HG03342 (cell line): ENCODE results near the gene C4orf50.
"Not testable (repeated sequence)": the region's sequence is repeated elsewhere in the genome, so short reads cannot be mapped to it uniquely, and the experiment has no call there.

Source experiments
- ATAC-seq: cut with Tn5 transposase; IDR thresholded peaks from one replicate; pipeline ENCODE4 v1.9.1; 2021; ENCODE audit warnings: mild to moderate bottlenecking, moderate library complexity; ENCODE audit not compliant: unreplicated experiment

Gene C4orf50

GRCh38 chr4:5995901-5996623 lies 22.2 kb downstream of the C4orf50 start:
- ATAC-seq: peak; percentile 37

GRCh38 chr4:5993876-5994811 lies 24.1 kb downstream of the C4orf50 start:
- no peak for ATAC-seq

DNA sequence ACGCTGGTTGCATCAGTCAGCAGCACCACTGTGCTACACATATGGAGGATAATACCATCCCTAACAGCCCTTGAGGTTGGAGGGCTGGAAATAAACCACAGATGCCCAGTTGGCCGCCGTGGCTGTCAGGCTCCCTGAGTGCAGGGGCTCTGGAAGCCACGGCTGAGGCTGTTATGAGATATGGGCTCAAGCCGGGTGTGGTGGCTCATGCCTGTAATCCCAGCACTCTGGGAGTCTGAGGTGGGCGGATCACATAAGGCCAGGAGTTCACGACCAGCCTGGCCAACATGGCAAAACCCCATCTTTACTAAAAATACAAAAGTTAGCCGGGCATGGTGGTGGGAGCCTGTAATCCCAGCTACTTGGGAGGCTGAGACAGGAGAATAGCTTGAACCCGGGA lies 24.9 kb downstream of the C4orf50 start:
- ATAC-seq: not testable (repeated sequence)

- no peak for ATAC-seq
Observed at GRCh38 chr4:5992828-5993321, 25.4 kb downstream of the C4orf50 start.

GRCh38 chr4:5992171-5992827 lies 25.9 kb downstream of the C4orf50 start:
- no peak for ATAC-seq

GRCh38 chr4:5991405-5991804 lies 26.8 kb downstream of the C4orf50 start:
- no peak for ATAC-seq

GRCh38 chr4:5990446-5991160 lies 27.6 kb downstream of the C4orf50 start:
- ATAC-seq: no peak

GRCh38 chr4:5989236-5990225 lies 28.7 kb downstream of the C4orf50 start:
- ATAC-seq: no peak

DNA sequence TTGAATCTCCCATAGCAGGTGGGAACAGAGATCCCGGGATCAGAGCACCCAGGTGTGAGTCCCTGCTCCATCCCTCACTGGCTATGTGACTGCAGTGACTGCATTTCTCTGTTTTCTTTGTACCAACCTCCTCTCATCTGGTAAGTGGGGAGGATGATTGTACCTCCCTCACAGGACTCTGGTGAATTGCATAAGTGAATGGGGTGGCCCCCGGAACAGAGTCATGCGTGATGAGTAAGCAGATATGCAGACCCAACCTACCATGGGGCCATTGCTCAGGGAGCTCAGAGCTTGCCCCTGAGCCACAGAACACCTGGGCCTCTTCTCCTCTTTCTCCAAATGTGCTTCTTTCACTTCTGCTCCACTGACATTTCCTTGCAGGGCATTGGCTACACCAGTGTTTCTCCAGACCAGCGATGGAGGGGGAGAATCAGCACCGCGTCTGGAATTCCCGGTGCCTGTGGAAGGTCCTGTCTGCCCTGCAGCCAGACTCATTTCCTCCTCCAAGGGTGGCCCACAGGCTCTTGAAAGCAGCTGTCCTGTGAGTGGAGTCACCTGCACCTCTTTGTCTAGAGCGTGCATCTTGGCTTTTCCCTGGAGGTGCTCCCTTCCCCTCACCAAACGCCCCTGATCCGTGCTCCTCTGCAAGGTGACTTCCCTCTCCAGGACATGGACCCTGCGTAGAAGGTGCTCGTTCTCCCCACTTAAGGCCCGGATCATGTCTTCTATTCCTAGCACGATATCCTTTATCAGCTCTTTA lies 30.0 kb downstream of the C4orf50 start:
- ATAC-seq: no peak

DNA sequence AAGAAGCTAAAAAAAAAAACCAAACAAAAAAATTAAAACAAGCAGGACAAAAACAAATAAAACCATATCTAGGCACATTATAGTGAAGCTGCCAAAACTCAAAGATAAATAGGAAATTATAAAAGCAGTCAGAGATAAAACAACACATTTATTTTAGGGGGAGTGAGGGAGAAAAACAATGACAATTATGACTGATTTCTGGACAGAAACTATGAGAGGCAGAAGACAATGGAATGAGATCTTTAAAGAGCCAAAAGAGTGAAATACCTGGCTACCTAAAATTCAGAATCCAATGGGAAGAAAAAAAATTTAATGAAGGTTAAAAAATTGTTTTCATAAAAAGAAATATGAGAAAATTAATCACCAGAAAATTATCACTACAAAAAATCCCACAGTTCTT lies 33.4 kb downstream of the C4orf50 start:
- no peak for ATAC-seq

DNA sequence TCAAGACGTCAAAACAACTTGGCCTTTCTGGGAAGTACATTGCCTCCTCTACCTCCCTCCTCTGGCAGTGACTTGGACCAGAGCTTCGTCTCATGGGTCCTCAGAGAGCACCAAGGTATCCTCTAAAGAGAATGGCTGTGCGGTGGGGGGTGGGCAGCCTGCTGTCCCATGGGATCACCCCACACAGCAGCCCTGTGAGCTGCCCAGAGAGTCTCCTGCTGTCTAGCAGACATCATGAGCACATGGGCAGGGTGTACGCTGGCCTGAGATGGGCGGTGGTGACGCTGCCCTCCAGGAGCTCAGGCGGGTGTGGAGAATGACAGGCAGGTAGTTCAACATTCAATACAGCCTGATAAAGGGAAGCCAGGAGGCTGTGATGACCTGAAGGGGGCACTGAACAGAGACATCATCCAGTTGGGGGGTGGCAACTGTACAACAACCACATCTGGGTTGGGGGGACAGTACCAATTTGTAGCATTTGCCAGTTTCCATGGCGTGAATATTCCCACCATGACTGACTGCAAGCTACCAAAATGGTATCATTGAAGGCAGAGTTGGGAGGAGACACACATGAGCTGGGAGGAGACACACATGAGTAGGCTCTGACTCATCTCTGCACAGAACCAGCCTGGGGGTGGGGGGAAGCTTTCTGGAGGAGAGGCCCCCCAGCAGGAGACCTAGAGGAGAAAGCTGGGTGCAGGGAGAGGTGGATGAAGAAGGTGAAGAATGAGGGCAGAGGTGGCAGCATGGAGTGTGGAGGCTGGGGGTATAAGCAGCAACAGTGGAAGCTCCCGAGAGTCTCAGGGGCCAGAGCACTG lies 35.9 kb downstream of the C4orf50 start:
- ATAC-seq: no peak

- ATAC-seq: no peak
Observed at GRCh38 chr4:5980436-5981155, 37.6 kb downstream of the C4orf50 start.

GRCh38 chr4:5979981-5980380 lies 38.2 kb downstream of the C4orf50 start:
- ATAC-seq: no peak

GRCh38 chr4:5976921-5977320 lies 41.3 kb downstream of the C4orf50 start:
- no peak for ATAC-seq

- ATAC-seq: no peak
Observed at GRCh38 chr4:5976431-5976830, 41.8 kb downstream of the C4orf50 start.

DNA sequence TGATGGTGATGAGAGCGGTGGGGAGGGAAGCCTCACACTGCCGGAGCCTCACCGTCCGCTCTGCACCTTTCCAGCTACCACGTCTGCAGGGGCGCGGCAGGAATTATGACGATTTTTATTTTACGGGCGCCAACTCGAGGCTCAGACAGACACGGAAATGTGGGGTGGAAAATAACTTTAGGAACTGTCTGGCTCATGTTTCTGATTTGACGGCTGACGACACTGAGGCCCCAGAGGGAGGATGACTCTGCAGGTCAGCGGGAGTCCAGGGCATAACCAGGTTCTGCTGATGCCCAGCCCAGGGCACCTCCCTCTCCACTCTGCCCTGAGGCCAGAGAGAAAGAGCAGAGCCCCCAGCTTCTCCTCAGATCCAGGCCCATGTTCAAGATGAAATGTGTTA lies 43.9 kb downstream of the C4orf50 start:
- ATAC-seq: no peak

DNA sequence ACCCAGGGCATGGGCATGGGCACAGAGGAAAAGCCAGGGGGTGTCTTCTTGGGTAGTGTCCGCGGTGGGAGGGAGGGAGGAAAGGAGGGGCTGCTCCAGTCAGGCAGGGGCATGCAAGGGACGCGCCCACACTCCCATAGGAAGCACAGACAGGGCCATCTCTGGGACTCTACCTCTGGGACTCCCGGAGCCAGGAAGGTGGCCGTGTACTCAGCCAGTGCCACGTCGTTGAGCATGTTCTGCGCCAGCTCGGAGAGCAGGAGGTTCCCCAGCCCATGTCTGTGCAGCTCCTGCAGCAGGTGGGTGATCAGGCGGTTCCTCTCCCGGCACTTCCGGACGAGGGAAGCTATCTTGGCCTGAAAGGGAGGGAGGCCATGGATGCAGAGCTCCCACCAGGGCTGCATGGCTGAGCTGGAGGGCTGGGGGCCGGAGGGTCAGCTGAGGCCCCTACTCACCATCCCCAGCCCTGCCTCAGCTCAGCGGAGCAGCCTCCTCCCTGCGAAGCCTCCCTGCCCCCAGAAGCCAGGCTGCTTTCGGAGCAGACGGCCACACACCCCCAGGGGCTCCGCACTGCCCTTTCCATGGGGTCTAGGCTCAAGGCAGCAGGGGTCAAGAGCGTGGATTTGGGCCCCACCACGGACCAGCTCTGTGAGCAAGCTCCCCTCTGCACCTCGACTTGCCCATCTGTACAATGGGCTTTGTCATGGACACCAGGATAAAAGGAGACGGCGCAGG lies 44.6 kb downstream of the C4orf50 start:
- ATAC-seq: no peak
